ENCODE data around the gene CTNNBIP1. TPM values are rescaled to one million over a fixed set of nuclear protein-coding genes. Genes with fewer than 3 reads are reported as not detected.

The CTNNBIP1 gene
- polyA plus RNA-seq, 1 of the 3 experiments (the other 2 are of a cell fraction): 57.6 TPM

DNA sequence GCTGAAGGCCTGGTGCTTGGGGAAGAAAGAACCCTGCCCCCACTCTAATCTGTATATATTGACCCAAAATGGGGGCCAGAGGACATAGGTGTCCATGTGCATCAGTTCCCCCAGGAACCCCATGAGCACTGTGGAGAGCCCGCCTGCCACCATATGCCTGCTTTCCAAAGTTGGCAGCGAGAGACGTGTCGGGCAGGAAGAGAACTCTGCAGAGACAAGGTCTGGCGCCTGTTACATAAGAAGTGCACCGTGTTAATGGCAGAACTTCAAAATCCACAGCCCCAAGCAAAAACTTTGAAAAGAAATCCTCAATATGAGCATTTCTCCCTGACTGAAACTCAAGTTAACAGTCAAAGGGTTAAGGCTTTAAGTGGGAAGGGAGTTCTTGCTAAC is 8.0 kb downstream of the CTNNBIP1 start (continued):
- TF ChIP-seq, protein P1, sequence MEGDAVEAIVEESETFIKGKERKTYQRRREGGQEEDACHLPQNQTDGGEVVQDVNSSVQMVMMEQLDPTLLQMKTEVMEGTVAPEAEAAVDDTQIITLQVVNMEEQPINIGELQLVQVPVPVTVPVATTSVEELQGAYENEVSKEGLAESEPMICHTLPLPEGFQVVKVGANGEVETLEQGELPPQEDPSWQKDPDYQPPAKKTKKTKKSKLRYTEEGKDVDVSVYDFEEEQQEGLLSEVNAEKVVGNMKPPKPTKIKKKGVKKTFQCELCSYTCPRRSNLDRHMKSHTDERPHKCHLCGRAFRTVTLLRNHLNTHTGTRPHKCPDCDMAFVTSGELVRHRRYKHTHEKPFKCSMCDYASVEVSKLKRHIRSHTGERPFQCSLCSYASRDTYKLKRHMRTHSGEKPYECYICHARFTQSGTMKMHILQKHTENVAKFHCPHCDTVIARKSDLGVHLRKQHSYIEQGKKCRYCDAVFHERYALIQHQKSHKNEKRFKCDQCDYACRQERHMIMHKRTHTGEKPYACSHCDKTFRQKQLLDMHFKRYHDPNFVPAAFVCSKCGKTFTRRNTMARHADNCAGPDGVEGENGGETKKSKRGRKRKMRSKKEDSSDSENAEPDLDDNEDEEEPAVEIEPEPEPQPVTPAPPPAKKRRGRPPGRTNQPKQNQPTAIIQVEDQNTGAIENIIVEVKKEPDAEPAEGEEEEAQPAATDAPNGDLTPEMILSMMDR (IDR thresholded peaks at IDR 0.05): no peak
- TF ChIP-seq GABPA (IDR thresholded peaks at IDR 0.05; ENCODE audit: low read depth): no peak
- TF ChIP-seq YY1 (IDR thresholded peaks at IDR 0.05; ENCODE audit: low read depth): no peak

DNA sequence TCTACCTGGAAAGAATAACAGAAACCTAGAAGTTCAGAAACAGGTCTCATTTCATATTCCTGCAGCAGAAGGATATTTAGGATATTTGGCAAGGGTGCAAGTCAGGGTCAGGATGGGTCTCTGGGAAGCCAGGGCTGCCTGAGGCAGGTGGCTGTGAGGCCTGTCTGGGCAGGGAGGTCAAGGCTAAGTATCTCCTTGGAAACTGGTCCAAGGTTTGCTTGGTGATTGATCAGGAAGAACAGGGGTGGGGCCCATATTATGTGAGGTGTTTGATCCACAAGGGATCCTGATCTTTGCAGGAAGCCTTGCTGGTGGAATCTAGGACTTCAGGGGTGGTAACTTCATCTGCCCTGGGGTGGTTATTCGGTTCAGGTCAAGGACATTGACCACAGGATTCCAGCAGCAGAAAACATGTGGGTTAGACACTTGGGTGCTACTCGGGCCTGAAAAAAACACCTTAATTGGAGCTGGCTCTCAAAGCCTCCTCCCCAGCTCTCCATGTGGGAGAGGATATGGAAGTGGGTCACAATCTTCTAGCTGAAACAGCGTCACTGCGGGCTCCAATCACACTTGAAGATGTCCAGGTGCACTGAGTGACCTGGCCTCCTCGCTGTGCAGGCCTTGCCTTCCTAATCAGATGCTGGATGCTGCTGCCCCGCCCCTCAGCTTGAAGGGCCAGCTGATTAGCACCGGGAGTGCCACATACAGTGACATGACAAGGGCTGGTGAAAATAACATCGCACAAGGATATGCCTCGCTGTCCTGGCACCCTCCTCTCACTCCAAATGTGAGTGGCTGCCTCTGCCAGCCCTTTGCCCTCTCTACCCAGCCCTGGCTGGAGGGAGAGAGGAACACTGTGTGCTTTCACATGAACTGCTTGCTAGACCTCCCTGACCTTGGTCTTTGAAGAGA is 8.7 kb downstream of the CTNNBIP1 start:
- Histone ChIP-seq H3K79me2 (ENCODE audit: insufficient read depth) (peaks cover 42% of the 10 kb centered on the region), H3K27ac (ENCODE audit: low read depth in 2 of 2, low read length in 1 of 2) (no peak overlapping the region), H3F3A (replicated peaks; ENCODE audit: insufficient read depth) (no peaks in the 10 kb centered on the region), H3K27me3 (ENCODE audit: insufficient read depth) (no peaks in the 10 kb centered on the region), H3K4me1 (ENCODE audit: control insufficient read depth in 1 of 2, insufficient read depth in 2 of 2, low read depth in 1 of 2, low read length in 1 of 2) (peaks cover 0 to 9% of the 10 kb centered on the region in 2 experiments; a peak in 1 of 4 replicates), H3K9me2 (no peaks in the 10 kb centered on the region), H3K9ac (no peak overlapping the region), H3K9me3 (no peaks in the 10 kb centered on the region), H4K20me1 (ENCODE audit: insufficient read depth) (no peaks in the 10 kb centered on the region), H3K4me2 (no peak overlapping the region), H2AFZ (ENCODE audit: low read depth) (no peak overlapping the region), H3K4me3 (ENCODE audit: low read depth in 2 of 2, low read length in 1 of 2) (no peak overlapping the region), H3K36me3 (replicated peaks in 1 of 2; ENCODE audit: control insufficient read depth in 1 of 2, insufficient read depth in 2 of 2, low read length in 1 of 2) (no peaks in the 10 kb centered on the region)
- 91% methylated on average over 9 of the region's 9 CpGs for whole genome bisulfite sequencing (ENCODE audit: low lambda C conversion rate)
- DNase-seq: no peak
- ChIA-PET CTCF (interaction anchor here (1.1 kb wide), 1 partner anchor 274 kb away, joined by 5 read pairs; no protein-coding TSS in a partner anchor), POLR2A (interaction anchor here (0.6 to 1.1 kb wide), 2 partner anchors 10 to 82 kb away, joined by 3 read pairs; no protein-coding TSS in a partner anchor)
- TF ChIP-seq RXRA (IDR thresholded peaks at IDR 0.05; ENCODE audit: borderline replicate concordance, low read depth) (no peak), MEF2A (IDR thresholded peaks at IDR 0.05; ENCODE audit: borderline replicate concordance, low read depth) (no peak), RCOR1 (IDR thresholded peaks at IDR 0.05; ENCODE audit: low read length) (no peak), FOXM1 (IDR thresholded peaks at IDR 0.05; ENCODE audit: low read depth) (no peak), MXI1 (IDR thresholded peaks at IDR 0.05; ENCODE audit: low read depth, low read length) (no peak), YY1 (IDR thresholded peaks at IDR 0.05; ENCODE audit: low read depth) (no peak), CHD2 (IDR thresholded peaks at IDR 0.05; ENCODE audit: low read length, partially characterized antibody) (no peak), TEAD4 (IDR thresholded peaks at IDR 0.05; ENCODE audit: borderline replicate concordance, insufficient read depth) (no peak), ELF1 (IDR thresholded peaks at IDR 0.05) (no peak), RFX5 (IDR thresholded peaks at IDR 0.05; ENCODE audit: low read length) (no peak), FOXJ3 (CRISPR knock-in tag; IDR thresholded peaks at IDR 0.05) (no peak), EZH2phosphoT487 (IDR thresholded peaks at IDR 0.05; ENCODE audit: borderline replicate concordance, low read depth) (no peak)
- TF ChIP-seq, protein P2, sequence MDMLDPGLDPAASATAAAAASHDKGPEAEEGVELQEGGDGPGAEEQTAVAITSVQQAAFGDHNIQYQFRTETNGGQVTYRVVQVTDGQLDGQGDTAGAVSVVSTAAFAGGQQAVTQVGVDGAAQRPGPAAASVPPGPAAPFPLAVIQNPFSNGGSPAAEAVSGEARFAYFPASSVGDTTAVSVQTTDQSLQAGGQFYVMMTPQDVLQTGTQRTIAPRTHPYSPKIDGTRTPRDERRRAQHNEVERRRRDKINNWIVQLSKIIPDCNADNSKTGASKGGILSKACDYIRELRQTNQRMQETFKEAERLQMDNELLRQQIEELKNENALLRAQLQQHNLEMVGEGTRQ (IDR thresholded peaks at IDR 0.05; ENCODE audit: borderline replicate concordance, low read depth, low read length): no peak
- TF ChIP-seq, protein P3, sequence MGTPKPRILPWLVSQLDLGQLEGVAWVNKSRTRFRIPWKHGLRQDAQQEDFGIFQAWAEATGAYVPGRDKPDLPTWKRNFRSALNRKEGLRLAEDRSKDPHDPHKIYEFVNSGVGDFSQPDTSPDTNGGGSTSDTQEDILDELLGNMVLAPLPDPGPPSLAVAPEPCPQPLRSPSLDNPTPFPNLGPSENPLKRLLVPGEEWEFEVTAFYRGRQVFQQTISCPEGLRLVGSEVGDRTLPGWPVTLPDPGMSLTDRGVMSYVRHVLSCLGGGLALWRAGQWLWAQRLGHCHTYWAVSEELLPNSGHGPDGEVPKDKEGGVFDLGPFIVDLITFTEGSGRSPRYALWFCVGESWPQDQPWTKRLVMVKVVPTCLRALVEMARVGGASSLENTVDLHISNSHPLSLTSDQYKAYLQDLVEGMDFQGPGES (IDR thresholded peaks at IDR 0.05; ENCODE audit: low read depth, low read length): no peak
- TF ChIP-seq, protein P4, sequence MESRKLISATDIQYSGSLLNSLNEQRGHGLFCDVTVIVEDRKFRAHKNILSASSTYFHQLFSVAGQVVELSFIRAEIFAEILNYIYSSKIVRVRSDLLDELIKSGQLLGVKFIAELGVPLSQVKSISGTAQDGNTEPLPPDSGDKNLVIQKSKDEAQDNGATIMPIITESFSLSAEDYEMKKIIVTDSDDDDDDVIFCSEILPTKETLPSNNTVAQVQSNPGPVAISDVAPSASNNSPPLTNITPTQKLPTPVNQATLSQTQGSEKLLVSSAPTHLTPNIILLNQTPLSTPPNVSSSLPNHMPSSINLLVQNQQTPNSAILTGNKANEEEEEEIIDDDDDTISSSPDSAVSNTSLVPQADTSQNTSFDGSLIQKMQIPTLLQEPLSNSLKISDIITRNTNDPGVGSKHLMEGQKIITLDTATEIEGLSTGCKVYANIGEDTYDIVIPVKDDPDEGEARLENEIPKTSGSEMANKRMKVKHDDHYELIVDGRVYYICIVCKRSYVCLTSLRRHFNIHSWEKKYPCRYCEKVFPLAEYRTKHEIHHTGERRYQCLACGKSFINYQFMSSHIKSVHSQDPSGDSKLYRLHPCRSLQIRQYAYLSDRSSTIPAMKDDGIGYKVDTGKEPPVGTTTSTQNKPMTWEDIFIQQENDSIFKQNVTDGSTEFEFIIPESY (IDR thresholded peaks at IDR 0.05; ENCODE audit: borderline replicate concordance, low read depth): no peak
- TF ChIP-seq, protein P5, sequence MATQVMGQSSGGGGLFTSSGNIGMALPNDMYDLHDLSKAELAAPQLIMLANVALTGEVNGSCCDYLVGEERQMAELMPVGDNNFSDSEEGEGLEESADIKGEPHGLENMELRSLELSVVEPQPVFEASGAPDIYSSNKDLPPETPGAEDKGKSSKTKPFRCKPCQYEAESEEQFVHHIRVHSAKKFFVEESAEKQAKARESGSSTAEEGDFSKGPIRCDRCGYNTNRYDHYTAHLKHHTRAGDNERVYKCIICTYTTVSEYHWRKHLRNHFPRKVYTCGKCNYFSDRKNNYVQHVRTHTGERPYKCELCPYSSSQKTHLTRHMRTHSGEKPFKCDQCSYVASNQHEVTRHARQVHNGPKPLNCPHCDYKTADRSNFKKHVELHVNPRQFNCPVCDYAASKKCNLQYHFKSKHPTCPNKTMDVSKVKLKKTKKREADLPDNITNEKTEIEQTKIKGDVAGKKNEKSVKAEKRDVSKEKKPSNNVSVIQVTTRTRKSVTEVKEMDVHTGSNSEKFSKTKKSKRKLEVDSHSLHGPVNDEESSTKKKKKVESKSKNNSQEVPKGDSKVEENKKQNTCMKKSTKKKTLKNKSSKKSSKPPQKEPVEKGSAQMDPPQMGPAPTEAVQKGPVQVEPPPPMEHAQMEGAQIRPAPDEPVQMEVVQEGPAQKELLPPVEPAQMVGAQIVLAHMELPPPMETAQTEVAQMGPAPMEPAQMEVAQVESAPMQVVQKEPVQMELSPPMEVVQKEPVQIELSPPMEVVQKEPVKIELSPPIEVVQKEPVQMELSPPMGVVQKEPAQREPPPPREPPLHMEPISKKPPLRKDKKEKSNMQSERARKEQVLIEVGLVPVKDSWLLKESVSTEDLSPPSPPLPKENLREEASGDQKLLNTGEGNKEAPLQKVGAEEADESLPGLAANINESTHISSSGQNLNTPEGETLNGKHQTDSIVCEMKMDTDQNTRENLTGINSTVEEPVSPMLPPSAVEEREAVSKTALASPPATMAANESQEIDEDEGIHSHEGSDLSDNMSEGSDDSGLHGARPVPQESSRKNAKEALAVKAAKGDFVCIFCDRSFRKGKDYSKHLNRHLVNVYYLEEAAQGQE (IDR thresholded peaks at IDR 0.05; ENCODE audit: low read depth, low read length): no peak
- TF ChIP-seq, protein P6, sequence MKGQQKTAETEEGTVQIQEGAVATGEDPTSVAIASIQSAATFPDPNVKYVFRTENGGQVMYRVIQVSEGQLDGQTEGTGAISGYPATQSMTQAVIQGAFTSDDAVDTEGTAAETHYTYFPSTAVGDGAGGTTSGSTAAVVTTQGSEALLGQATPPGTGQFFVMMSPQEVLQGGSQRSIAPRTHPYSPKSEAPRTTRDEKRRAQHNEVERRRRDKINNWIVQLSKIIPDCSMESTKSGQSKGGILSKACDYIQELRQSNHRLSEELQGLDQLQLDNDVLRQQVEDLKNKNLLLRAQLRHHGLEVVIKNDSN (IDR thresholded peaks at IDR 0.05; ENCODE audit: borderline replicate concordance, low read depth): no peak

All from SK-N-SH (cell line).